ENCODE data around the gene TNNC1. TPM values are rescaled to one million over a fixed set of nuclear protein-coding genes. Genes with fewer than 3 reads are reported as not detected.

TNNC1 gene
- total and polyA plus RNA-seq, 4 donors = 0.21 to 0.75 (median 0.35) TPM

- no peak overlapping the region for H3K27ac ChIP-seq (ENCODE audit: low read depth in 1 of 2, low read length in 2 of 2)
- H3K4me1 ChIP-seq (ENCODE audit: control insufficient read depth in 4 of 4, insufficient read depth in 4 of 4, low read length in 3 of 4) = no peaks in the 10 kb centered on the region
- TF ChIP-seq ATF3 (IDR thresholded peaks at IDR 0.05) = no peak
- no peak for TF ChIP-seq SP1 (IDR thresholded peaks at IDR 0.05)
- 84% methylated on average over 5 of the region's 5 CpGs for WGBS
- H3K4me3 ChIP-seq (ENCODE audit: low read depth in 1 of 3, low read length in 3 of 3) = no peak overlapping the region
- no peak for DNase-seq (ENCODE audit: low spot score)
- H3K36me3 ChIP-seq (ENCODE audit: control insufficient read depth in 4 of 4, insufficient read depth in 3 of 4, low read depth in 1 of 4, low read length in 3 of 4) = peaks cover 0 to 10% (median 3%) of the 10 kb centered on the region in 4 donors
- H3K9me3 ChIP-seq (ENCODE audit: control insufficient read depth in 4 of 4, low read length in 3 of 4) = no peaks in the 10 kb centered on the region
- no peak overlapping the region for H3K9ac ChIP-seq (ENCODE audit: low read depth in 1 of 2, low read length in 2 of 2)
- H3K27me3 ChIP-seq (ENCODE audit: control insufficient read depth in 4 of 4, insufficient read depth in 4 of 4, low read length in 3 of 4) = no peaks in the 10 kb centered on the region
These were observed 30.7 kb downstream of the TNNC1 start for GRCh38 chr3:52423173-52423572.

GRCh38 chr3:52422669-52423068, 31.2 kb downstream of the TNNC1 start:
- H3K27ac ChIP-seq (ENCODE audit: low read depth in 1 of 2, low read length in 2 of 2) = no peak overlapping the region
- no peak for DNase-seq (ENCODE audit: low spot score)
- whole genome bisulfite sequencing = 94% methylated on average over 3 of the region's 3 CpGs

GRCh38 chr3:52420388-52420787, 33.5 kb downstream of the TNNC1 start:
- no peaks in the 10 kb centered on the region for H3K4me1 ChIP-seq (ENCODE audit: control insufficient read depth in 4 of 4, insufficient read depth in 4 of 4, low read length in 3 of 4)
- H3K27me3 ChIP-seq (ENCODE audit: control insufficient read depth in 4 of 4, insufficient read depth in 4 of 4, low read length in 3 of 4) = no peaks in the 10 kb centered on the region
- TF ChIP-seq REST (IDR thresholded peaks at IDR 0.05) = no peak
- no peak for TF ChIP-seq MAX (IDR thresholded peaks at IDR 0.05)
- TF ChIP-seq ATF3 (IDR thresholded peaks at IDR 0.05) = no peak
- no peak for TF ChIP-seq SP1 (IDR thresholded peaks at IDR 0.05)
- TF ChIP-seq TAF1 (conservative IDR thresholded peaks at IDR 0.05) = no peak
- no peak for TF ChIP-seq FOXA2 (IDR thresholded peaks at IDR 0.05)
- no peak for TF ChIP-seq NR2F2 (IDR thresholded peaks at IDR 0.05)
- no peak for TF ChIP-seq YY1 (IDR thresholded peaks at IDR 0.05)
- no peak for TF ChIP-seq HNF4A (conservative IDR thresholded peaks at IDR 0.05)
- TF ChIP-seq RAD21 (IDR thresholded peaks at IDR 0.05) = no peak
- no peak for TF ChIP-seq HNF4G (IDR thresholded peaks at IDR 0.05)
- no peak for TF ChIP-seq CTCF (IDR thresholded peaks at IDR 0.05; ENCODE audit: low read depth, low read length, missing input control)
- no peak overlapping the region for H3K9ac ChIP-seq (ENCODE audit: low read depth in 1 of 2, low read length in 2 of 2)
- no peaks in the 10 kb centered on the region for H3K9me3 ChIP-seq (ENCODE audit: control insufficient read depth in 4 of 4, low read length in 3 of 4)
- over 99% methylated on average over 2 of the region's 2 CpGs for WGBS
- H3K27ac ChIP-seq (ENCODE audit: low read depth in 1 of 2, low read length in 2 of 2) = no peak overlapping the region
- peaks cover 0 to 10% (median 3%) of the 10 kb centered on the region in 4 donors for H3K36me3 ChIP-seq (ENCODE audit: control insufficient read depth in 4 of 4, insufficient read depth in 3 of 4, low read depth in 1 of 4, low read length in 3 of 4)
- no peak for DNase-seq (ENCODE audit: low spot score)
- no peak overlapping the region for H3K4me3 ChIP-seq (ENCODE audit: low read depth in 1 of 3, low read length in 3 of 3)

More at GRCh38 chr3:52422669-52423068, 31.2 kb downstream of the TNNC1 start:
- no peaks in the 10 kb centered on the region for H3K27me3 ChIP-seq (ENCODE audit: control insufficient read depth in 4 of 4, insufficient read depth in 4 of 4, low read length in 3 of 4)
- H3K36me3 ChIP-seq (ENCODE audit: control insufficient read depth in 4 of 4, insufficient read depth in 3 of 4, low read depth in 1 of 4, low read length in 3 of 4) = peaks cover 0 to 10% (median 3%) of the 10 kb centered on the region in 4 donors
- H3K9ac ChIP-seq (ENCODE audit: low read depth in 1 of 2, low read length in 2 of 2) = no peak overlapping the region
- no peak for TF ChIP-seq FOXA1 (IDR thresholded peaks at IDR 0.05)
- no peak for TF ChIP-seq CTCF (IDR thresholded peaks at IDR 0.05; ENCODE audit: low read depth, low read length, missing input control)
- TF ChIP-seq HNF4G (IDR thresholded peaks at IDR 0.05) = no peak
- no peak for TF ChIP-seq NR2F2 (IDR thresholded peaks at IDR 0.05)
- no peak for TF ChIP-seq YY1 (IDR thresholded peaks at IDR 0.05)
- no peak overlapping the region for H3K4me3 ChIP-seq (ENCODE audit: low read depth in 1 of 3, low read length in 3 of 3)
- no peaks in the 10 kb centered on the region for H3K9me3 ChIP-seq (ENCODE audit: control insufficient read depth in 4 of 4, low read length in 3 of 4)
- H3K4me1 ChIP-seq (ENCODE audit: control insufficient read depth in 4 of 4, insufficient read depth in 4 of 4, low read length in 3 of 4) = no peaks in the 10 kb centered on the region

Measured in liver (tissue), 9 donors.